GM12891 (cell line): Measurements from ENCODE around the gene NAV2.
A peak's percentile ranks its signal among the peaks of the same experiment; 100 is the strongest.

Experiments used
- DNase-seq: peaks from one replicate; pipeline ENCODE4 v3.0.0; 2011; ENCODE audit warnings: low spot score; ENCODE audit not compliant: insufficient read length
- FAIRE-seq: peaks from 2 replicates; lab custom pipeline; 2011; peaks lifted over from hg19 to GRCh38; lab: Jason Lieb, UNC
- PAX5 ChIP-seq: IDR thresholded peaks from 2 replicates; pipeline ENCODE4 v1.6.1; 2011; ENCODE audit warnings: low read length, moderate library complexity, mild to moderate bottlenecking; ENCODE audit not compliant: insufficient read depth, severe bottlenecking
- POLR2A ChIP-seq: IDR thresholded peaks from 2 replicates; pipeline ENCODE4 v1.6.1; 2011; ENCODE audit warnings: low read depth, low read length, control low read depth
- POLR2AphosphoS5 ChIP-seq: IDR thresholded peaks from 2 replicates; pipeline ENCODE4 v1.6.1; 2011; ENCODE audit warnings: low read depth, low read length, control low read depth
- POU2F2 ChIP-seq: IDR thresholded peaks from 2 replicates; pipeline ENCODE4 v1.6.1; 2011; ENCODE audit warnings: low read depth, mild to moderate bottlenecking, control low read depth, low read length, moderate library complexity
- SPI1 ChIP-seq: IDR thresholded peaks from 2 replicates; pipeline ENCODE4 v1.6.1; 2011; ENCODE audit warnings: low read depth, low read length, control low read depth
- TAF1 ChIP-seq: IDR thresholded peaks from 2 replicates; pipeline ENCODE4 v1.6.1; 2011; ENCODE audit warnings: low read depth, low read length, control low read depth

NAV2 gene

GRCh38 chr11:19701421-19701820 lies 11.2 kb upstream of the NAV2 start:
- FAIRE-seq = no peak
- DNase-seq = no peak
- TF ChIP-seq PAX5 = no peak
- TF ChIP-seq POLR2AphosphoS5 = no peak
- TF ChIP-seq TAF1 = no peak
- no peak for TF ChIP-seq POLR2A
- TF ChIP-seq POU2F2 = no peak
- no peak for TF ChIP-seq SPI1

GRCh38 chr11:19702620-19703019 lies 10.0 kb upstream of the NAV2 start:
- FAIRE-seq (no peak), DNase-seq (no peak)
- no peak for TF ChIP-seq POLR2AphosphoS5
- TF ChIP-seq SPI1 = no peak
- no peak for TF ChIP-seq POLR2A
- no peak for TF ChIP-seq POU2F2
- TF ChIP-seq PAX5 = no peak
- TF ChIP-seq TAF1 = no peak

- no peak for FAIRE-seq
- no peak for TF ChIP-seq POU2F2
- no peak for TF ChIP-seq POLR2AphosphoS5
- no peak for TF ChIP-seq POLR2A
- TF ChIP-seq TAF1 = no peak
- no peak for TF ChIP-seq SPI1
- TF ChIP-seq PAX5 = no peak
Measured at GRCh38 chr11:19703211-19703610, 9.4 kb upstream of the NAV2 start.

DNA sequence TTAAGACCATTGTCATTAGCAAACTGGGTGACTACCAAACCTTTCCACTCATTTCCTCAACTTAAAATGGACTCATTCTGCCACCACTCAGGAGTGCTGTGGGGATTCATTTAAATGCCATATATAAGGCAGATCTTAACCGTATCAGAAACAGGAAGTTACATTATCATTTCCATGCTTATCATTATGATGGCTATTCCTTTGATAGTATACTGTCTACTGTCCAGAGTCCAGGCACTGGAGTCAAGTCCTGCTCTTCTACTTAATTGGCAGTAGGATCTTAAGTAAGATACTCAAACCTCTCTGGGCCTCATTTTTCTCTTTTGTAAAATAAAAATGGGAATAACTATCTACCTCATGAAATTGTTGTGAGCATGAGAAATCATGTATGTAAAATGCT lies 8.4 kb upstream of the NAV2 start:
- TF ChIP-seq SPI1 = no peak
- TF ChIP-seq POLR2AphosphoS5 = no peak
- no peak for TF ChIP-seq POU2F2
- no peak for TF ChIP-seq TAF1
- TF ChIP-seq POLR2A = no peak
- no peak for TF ChIP-seq PAX5
- no peak for FAIRE-seq
- DNase-seq = no peak

More at GRCh38 chr11:19703211-19703610, 9.4 kb upstream of the NAV2 start:
- DNase-seq = no peak

DNA sequence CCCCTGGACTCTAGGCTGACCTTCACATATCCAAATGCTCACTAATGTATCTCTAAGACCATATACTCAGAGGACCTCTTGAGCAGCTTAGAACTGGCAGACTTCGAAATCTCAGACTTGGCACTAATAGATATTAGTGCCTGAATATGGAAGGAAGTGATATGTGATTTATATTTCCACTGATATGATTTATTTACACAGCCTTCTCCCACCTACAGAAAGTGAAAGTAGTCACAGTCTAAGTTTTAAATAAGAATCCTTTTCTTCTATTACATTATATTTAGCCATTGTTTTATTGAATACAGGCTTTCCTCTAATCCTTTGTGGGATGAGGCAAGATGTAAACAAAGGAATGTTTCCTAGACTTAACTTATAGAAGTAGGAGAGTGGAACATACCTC lies 6.7 kb upstream of the NAV2 start:
- DNase-seq = no peak
- no peak for FAIRE-seq
- TF ChIP-seq POLR2A = no peak
- no peak for TF ChIP-seq POU2F2
- no peak for TF ChIP-seq PAX5
- TF ChIP-seq SPI1 = no peak
- no peak for TF ChIP-seq POLR2AphosphoS5
- no peak for TF ChIP-seq TAF1

DNA sequence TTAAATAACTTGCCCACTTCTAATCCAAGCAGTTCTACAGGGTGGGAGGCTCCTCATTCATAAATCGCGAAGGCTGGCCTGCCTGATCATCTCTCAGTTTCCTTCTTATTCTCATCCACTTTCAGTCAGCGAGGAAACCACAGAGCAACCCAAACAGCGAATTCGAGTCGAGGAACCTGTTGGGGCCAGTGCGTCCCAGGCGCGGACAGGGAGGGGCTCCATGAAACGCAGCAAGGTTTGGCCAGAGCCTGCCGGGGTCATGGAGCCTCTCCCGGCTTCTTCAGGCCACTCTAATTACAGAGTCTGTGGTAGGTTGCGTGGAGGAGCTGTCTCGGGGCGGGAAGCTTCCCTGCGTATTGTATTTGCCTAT lies 741 bp upstream of the NAV2 start:
- no peak for FAIRE-seq
- TF ChIP-seq PAX5 (no peak), POLR2A (no peak), SPI1 (no peak), TAF1 (no peak), POLR2AphosphoS5 (no peak), POU2F2 (no peak)
- DNase-seq = no peak

- FAIRE-seq (no peak), DNase-seq (peak; percentile 23)
- TF ChIP-seq TAF1 (no peak), POLR2AphosphoS5 (no peak), POLR2A (no peak), PAX5 (no peak), POU2F2 (no peak), SPI1 (no peak)
Measured at GRCh38 chr11:19713196-19714021, 772 bp downstream of the NAV2 start.

DNA sequence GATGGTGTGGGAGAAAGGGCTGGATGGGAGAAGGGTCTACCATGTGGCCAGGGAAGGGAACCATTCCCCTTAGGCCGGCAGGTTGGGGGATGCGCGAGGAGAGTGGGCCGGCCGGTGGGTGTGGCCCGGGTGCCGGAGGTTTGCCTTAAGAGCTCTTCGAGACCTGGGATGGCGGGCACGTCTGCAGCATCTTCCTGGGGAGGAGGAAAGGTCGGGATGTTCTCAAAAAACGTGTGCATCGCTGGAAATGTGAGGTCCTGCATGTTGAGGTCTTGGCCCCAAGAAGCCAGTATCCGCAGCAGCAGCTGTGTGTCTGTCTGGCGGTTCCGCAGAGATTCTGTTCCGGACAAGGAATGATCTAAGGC lies 1.4 kb downstream of the NAV2 start:
- DNase-seq = no peak
- FAIRE-seq = no peak
- TF ChIP-seq POU2F2 (no peak), PAX5 (no peak), SPI1 (no peak), POLR2A (no peak), POLR2AphosphoS5 (no peak), TAF1 (no peak)
